Stomach (tissue), 9 donors: ENCODE measurements around the gene ARHGAP26. TPM values are rescaled to one million over a fixed set of nuclear protein-coding genes. Genes with fewer than 3 reads are reported as not detected.
"Not testable (repeated sequence)": the region's sequence is repeated elsewhere in the genome, so short reads cannot be mapped to it uniquely, and the experiment has no call there.

Experiments used
- DNase-seq, 2 donors: peaks; one replicate each; pipeline versions ENCODE4 v3.0.0 to v3.0.0-alpha.2; 2013 to 2019
- H3K27ac ChIP-seq, 5 donors: fragments of 200-600 bp in 4 of 5; sonication (generic) in 4 of 5; one replicate each; pipeline ENCODE4 v1.5.1; 2013 to 2019; ENCODE audit warnings: mild to moderate bottlenecking in 1 of 5, moderate library complexity in 1 of 5
- H3K27me3 ChIP-seq, 3 donors: fragments of 200-600 bp; sonication (generic); one replicate each; pipeline ENCODE4 v1.5.1; 2017 to 2019; ENCODE audit warnings: mixed run types in 1 of 3
- H3K36me3 ChIP-seq, 4 donors: fragments of 200-600 bp; sonication (generic); 1 replicate in 3 of 4; 2 replicates in 1 of 4; pipeline ENCODE4 v1.5.1; 2016 to 2019
- H3K4me1 ChIP-seq, 4 donors: fragments of 200-600 bp; sonication (generic); one replicate each; pipeline ENCODE4 v1.5.1; 2016 to 2019
- H3K4me3 ChIP-seq, 4 donors: fragments of 200-600 bp; sonication (generic) in 3 of 4; one replicate each; pipeline ENCODE4 v1.5.1; 2016 to 2019; ENCODE audit warnings: mild to moderate bottlenecking in 1 of 4
- H3K9me3 ChIP-seq, 4 donors: fragments of 200-600 bp; sonication (generic); one replicate each; pipeline ENCODE4 v1.5.1; 2016 to 2019
- CTCF ChIP-seq, 7 experiments: fragments of 450-650 bp in 4 of 7; fragments of 200-600 bp in 3 of 7; sonication (generic) in 3 of 7; IDR thresholded peaks; one replicate each; pipeline ENCODE4 v1.5.1; 2016 to 2019; ENCODE audit warnings: antibody characterized with exemption in 7 of 7, control low read depth in 2 of 7, mild to moderate bottlenecking in 1 of 7
- EP300 ChIP-seq: sonication (generic); formaldehyde crosslinking; IDR thresholded peaks from one replicate; pipeline ENCODE4 v1.6.1; 2017; ENCODE audit warnings: antibody characterized with exemption
- POLR2A ChIP-seq, 4 donors: fragments of 450-650 bp; IDR thresholded peaks; one replicate each; pipeline ENCODE4 v1.6.1; 2016; ENCODE audit warnings: antibody characterized with exemption in 4 of 4, control low read depth in 2 of 4, mild to moderate bottlenecking in 1 of 4, moderate library complexity in 1 of 4
- POLR2AphosphoS5 ChIP-seq, 3 donors: sonication (generic); formaldehyde crosslinking; IDR thresholded peaks; one replicate each; pipeline ENCODE4 v1.6.1; 2016; ENCODE audit warnings: antibody characterized with exemption in 3 of 3
- WGBS, 5 donors: extraction: QIAGEN DNeasy Blood & Tissue Kit in 3 of 5; methylation state at CpG; one replicate each; pipeline versions ENCODE4 v1.1.5 to v1.1.7; 2013 to 2018; 5-methylcytosine and 5-hydroxymethylcytosine counted together
- intact Hi-C: fragments of 100-400 bp; cut with DNase I; formaldehyde crosslinking; loops from one replicate; pipeline ENCODE4 v1.15.1; 2023; ENCODE audit warnings: low total_unique reads
- polyA plus RNA-seq, 3 donors: library from polyadenylated mRNA; stranded (reverse); fragments of 200-250 nt; gene quantifications; one replicate each; pipeline ENCODE4 v1.2.3, GENCODE V29; 2013
- total RNA-seq, 5 donors: library from RNA; depleted of rRNA; stranded (reverse); fragments of >200 nt; gene quantifications; one replicate each; pipeline versions ENCODE4 v1.1.0 to v1.2.3, GENCODE V29; 2014 to 2016
- donor health status: healthy with polysubstance abuse.
- donor health status: Bipolar disorder and iron deficiency.
- donor health status: healthy.

Gene ARHGAP26
- total and polyA plus RNA-seq, 8 donors: 4.0 to 115 (median 34.1) TPM

DNA sequence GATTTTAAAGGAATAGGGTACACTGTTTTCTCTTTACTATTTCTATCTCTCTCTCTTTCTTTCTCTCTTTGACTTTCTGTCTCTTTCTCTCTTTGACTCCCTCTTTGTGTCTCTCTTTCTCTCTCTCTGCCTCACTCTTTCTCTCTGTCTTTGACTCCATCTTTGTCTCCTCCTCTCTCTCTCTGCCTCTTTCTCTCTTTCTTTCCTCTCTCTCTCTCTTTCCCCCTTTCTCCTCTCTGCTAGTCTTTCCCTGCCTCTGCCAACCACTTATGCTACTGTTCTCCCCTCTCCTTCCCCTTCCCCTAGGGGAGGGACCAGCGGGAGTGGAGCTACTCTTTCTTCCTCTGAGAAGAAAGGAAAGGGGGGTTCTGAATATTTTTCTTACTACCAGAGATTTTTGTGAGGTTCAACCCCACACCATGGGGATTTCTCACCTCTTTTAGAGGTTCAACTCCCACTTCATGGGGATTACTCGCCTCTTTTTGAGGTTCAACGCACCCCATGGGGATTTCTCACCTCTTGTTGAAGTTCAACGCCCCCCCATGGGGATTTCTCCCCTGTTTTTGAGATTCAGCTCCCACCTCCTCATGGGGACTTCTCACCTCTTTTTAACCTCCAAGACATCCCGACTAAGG, 323.4 kb downstream of the ARHGAP26 start:
- WGBS, 5 donors: 70 to 75% (median 73%) methylated on average over 5 of the region's 5 CpGs
- no peaks in the 10 kb centered on the region for H3K27me3 ChIP-seq
- intact Hi-C loops: no loop called here
- H3K9me3 ChIP-seq: no peaks in the 10 kb centered on the region
- no peaks in the 10 kb centered on the region for H3K4me1 ChIP-seq
- no peak for DNase-seq
- peak overlapping the region in 3 of 4 donors; percentile 19 to 29 (median 23) for H3K4me3 ChIP-seq
- peaks cover 0 to 6% (median 0%) of the 10 kb centered on the region in 4 donors for H3K36me3 ChIP-seq
- TF ChIP-seq POLR2A (IDR thresholded peaks at IDR 0.05) (no peak), POLR2AphosphoS5 (IDR thresholded peaks at IDR 0.05) (no peak), EP300 (no peak)
- peak overlapping the region in 2 of 5 donors; percentile 17 to 46 for H3K27ac ChIP-seq

GRCh38 chr5:143094087-143094521, 323.9 kb downstream of the ARHGAP26 start:
- no peak for TF ChIP-seq POLR2A (IDR thresholded peaks at IDR 0.05)
- TF ChIP-seq POLR2AphosphoS5 (IDR thresholded peaks at IDR 0.05): no peak
- TF ChIP-seq EP300: no peak
- no peak for TF ChIP-seq CTCF (IDR thresholded peaks at IDR 0.05)
- peak overlapping the region in 3 of 4 donors; percentile 19 to 29 (median 23) for H3K4me3 ChIP-seq
- intact Hi-C loops: no loop called here

DNA sequence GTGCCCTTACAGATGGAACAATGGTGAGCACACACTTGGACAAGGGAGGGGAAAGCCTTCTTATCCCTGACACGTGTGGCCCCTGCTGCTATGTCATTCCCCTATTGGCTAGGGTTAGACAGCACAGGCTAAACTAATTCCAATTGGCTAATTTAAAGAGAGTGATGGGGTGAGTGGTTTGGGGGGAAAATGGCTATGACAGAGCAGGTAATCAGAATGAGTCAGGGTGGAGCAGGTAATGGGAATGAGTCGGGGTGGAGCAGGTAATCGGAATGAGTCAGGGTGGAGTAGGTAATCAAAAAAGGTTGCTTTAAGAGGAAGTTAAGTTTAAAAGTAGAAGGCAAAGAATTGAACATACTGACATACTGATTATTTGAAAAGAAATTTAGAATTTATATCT, 324.4 kb downstream of the ARHGAP26 start:
- H3K27me3 ChIP-seq, DNase-seq, H3K9me3 ChIP-seq, H3K36me3 ChIP-seq, intact Hi-C loops, H3K4me1 ChIP-seq, H3K27ac ChIP-seq: not testable (repeated sequence)
- peak overlapping the region in 1 of 4 donors; percentile 23 for H3K4me3 ChIP-seq
- 47 to 54% (median 51%) methylated on average over 3 of the region's 3 CpGs for WGBS, 5 donors

More at GRCh38 chr5:143094087-143094521, 323.9 kb downstream of the ARHGAP26 start:
- whole genome bisulfite sequencing, 5 donors: 59 to 72% (median 68%) methylated on average over 16 of the region's 16 CpGs
- H3K9me3 ChIP-seq: no peaks in the 10 kb centered on the region
- peaks cover 0 to 6% (median 0%) of the 10 kb centered on the region in 4 donors for H3K36me3 ChIP-seq
- no peaks in the 10 kb centered on the region for H3K27me3 ChIP-seq
- peak overlapping the region in 2 of 5 donors; percentile 17 to 46 for H3K27ac ChIP-seq
- no peak for DNase-seq
- no peaks in the 10 kb centered on the region for H3K4me1 ChIP-seq

GRCh38 chr5:143101121-143101520, 330.9 kb downstream of the ARHGAP26 start:
- TF ChIP-seq POLR2AphosphoS5 (IDR thresholded peaks at IDR 0.05): no peak
- TF ChIP-seq CTCF (IDR thresholded peaks at IDR 0.05): no peak
- TF ChIP-seq POLR2A (IDR thresholded peaks at IDR 0.05): no peak
- no peak for TF ChIP-seq EP300
- 70 to 96% (median 81%) methylated on average over 2 of the region's 2 CpGs for WGBS, 5 donors
- Histone ChIP-seq H3K4me1 (peaks cover 0 to 13% (median 3%) of the 10 kb centered on the region in 4 donors), H3K27ac (no peak overlapping the region), H3K27me3 (no peaks in the 10 kb centered on the region), H3K9me3 (no peaks in the 10 kb centered on the region), H3K4me3 (no peak overlapping the region), H3K36me3 (peaks cover 0 to 4% (median 0%) of the 10 kb centered on the region in 4 donors)
- no peak for DNase-seq
- intact Hi-C loops: no loop called here

DNA sequence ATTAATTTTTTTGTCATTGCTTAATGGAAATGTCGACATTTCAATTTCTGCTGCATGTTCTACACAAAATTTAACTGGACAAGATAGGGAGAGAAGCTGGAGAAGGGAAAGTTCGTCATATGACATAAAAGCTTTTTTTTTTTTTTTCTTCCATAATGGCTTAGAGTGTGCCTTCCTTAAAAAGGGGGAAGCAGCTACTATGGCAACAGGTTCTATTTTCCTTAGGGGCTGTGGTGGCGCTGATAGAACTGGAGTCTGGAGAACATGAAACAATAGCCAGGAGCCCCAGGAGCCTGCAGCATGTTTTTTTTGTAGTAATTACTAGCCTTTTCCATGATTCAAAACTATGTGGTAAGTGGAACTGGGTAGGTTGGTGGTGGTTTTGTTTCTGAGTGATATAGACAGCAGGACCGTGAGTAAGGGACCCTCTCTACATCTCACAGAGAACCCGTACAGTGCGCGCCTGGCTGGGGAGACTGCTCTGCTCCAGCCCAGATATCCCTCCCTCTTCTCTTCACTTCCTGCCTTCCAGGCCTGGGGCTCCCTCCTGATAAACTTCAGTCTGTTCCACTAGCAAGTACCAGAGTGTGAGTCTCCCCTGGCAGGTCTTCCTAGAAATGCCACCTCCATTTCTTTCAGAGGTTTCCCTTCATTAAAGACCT, 331.7 kb downstream of the ARHGAP26 start:
- WGBS, 5 donors: 82 to 89% (median 87%) methylated on average over 7 of the region's 7 CpGs
- intact Hi-C loops: no loop called here
- DNase-seq: no peak
- Histone ChIP-seq H3K27ac (no peak overlapping the region), H3K27me3 (no peaks in the 10 kb centered on the region), H3K4me3 (no peak overlapping the region), H3K36me3 (no peaks in the 10 kb centered on the region), H3K9me3 (no peaks in the 10 kb centered on the region), H3K4me1 (peaks cover 0 to 14% (median 4%) of the 10 kb centered on the region in 4 donors)
- TF ChIP-seq POLR2A (IDR thresholded peaks at IDR 0.05) (no peak), EP300 (no peak), CTCF (IDR thresholded peaks at IDR 0.05) (no peak), POLR2AphosphoS5 (IDR thresholded peaks at IDR 0.05) (no peak)
